Peyer's patch (tissue), 4 donors: ENCODE measurements around the gene LHX1. TPM values are rescaled to one million over a fixed set of nuclear protein-coding genes. Genes with fewer than 3 reads are reported as not detected.

Source experiments
- DNase-seq, 3 donors: peaks; one replicate each; pipeline ENCODE4 v3.0.0-alpha.2; 2017 to 2019
- H3K27ac ChIP-seq, 4 donors: fragments of 200-600 bp; sonication (generic); one replicate each; pipeline ENCODE4 v1.5.1; 2016 to 2019
- H3K27me3 ChIP-seq, 2 donors: fragments of 200-600 bp; sonication (generic); one replicate each; pipeline ENCODE4 v1.5.1; 2019
- H3K36me3 ChIP-seq, 3 donors: fragments of 200-600 bp; sonication (generic); one replicate each; pipeline ENCODE4 v1.5.1; 2016 to 2019
- H3K4me1 ChIP-seq, 4 donors: fragments of 200-600 bp; sonication (generic); one replicate each; pipeline ENCODE4 v1.5.1; 2016 to 2019
- H3K4me3 ChIP-seq, 4 donors: fragments of 200-600 bp; sonication (generic); 1 replicate in 3 of 4; 2 replicates in 1 of 4; pipeline ENCODE4 v1.5.1; 2016 to 2019; ENCODE audit warnings: mild to moderate bottlenecking in 1 of 4
- H3K9me3 ChIP-seq, 4 donors: fragments of 200-600 bp; sonication (generic); one replicate each; pipeline ENCODE4 v1.5.1; 2016 to 2019; ENCODE audit warnings: mild to moderate bottlenecking in 1 of 4
- CTCF ChIP-seq, 6 experiments: fragments of 450-650 bp in 4 of 6; fragments of 200-600 bp in 2 of 6; sonication (generic) in 1 of 6; IDR thresholded peaks; one replicate each; pipeline ENCODE4 v1.5.1; 2017 to 2019; ENCODE audit warnings: antibody characterized with exemption in 6 of 6, mild to moderate bottlenecking in 3 of 6, moderate library complexity in 1 of 6
- POLR2A ChIP-seq, 2 donors: fragments of 450-650 bp; IDR thresholded peaks; one replicate each; pipeline ENCODE4 v1.5.1; 2017; ENCODE audit warnings: antibody characterized with exemption in 2 of 2, mild to moderate bottlenecking in 2 of 2, moderate library complexity in 2 of 2
- total RNA-seq, 4 donors: library from RNA; depleted of rRNA; stranded (reverse); fragments of >200 nt; gene quantifications; one replicate each; pipeline ENCODE4 v1.1.0, GENCODE V29; 2016

Gene LHX1
- total RNA-seq, 4 donors from 2014 or later, result not detected

GRCh38 chr17:36892112-36892838, 45.0 kb upstream of the LHX1 start:
- Histone ChIP-seq H3K36me3 (no peaks in the 10 kb centered on the region), H3K4me3 (no peak overlapping the region), H3K9me3 (no peaks in the 10 kb centered on the region), H3K4me1 (no peaks in the 10 kb centered on the region), H3K27ac (no peak overlapping the region), H3K27me3 (no peaks in the 10 kb centered on the region)
- TF ChIP-seq CTCF (IDR thresholded peaks at IDR 0.05), result no peak
- no peak for TF ChIP-seq POLR2A (IDR thresholded peaks at IDR 0.05)
- no peak for DNase-seq

GRCh38 chr17:36894177-36894576, 43.1 kb upstream of the LHX1 start:
- Histone ChIP-seq H3K4me1 (no peaks in the 10 kb centered on the region), H3K27ac (no peak overlapping the region), H3K9me3 (no peaks in the 10 kb centered on the region), H3K27me3 (no peaks in the 10 kb centered on the region), H3K4me3 (no peak overlapping the region), H3K36me3 (no peaks in the 10 kb centered on the region)
- no peak for TF ChIP-seq CTCF (IDR thresholded peaks at IDR 0.05)
- TF ChIP-seq POLR2A (IDR thresholded peaks at IDR 0.05), result no peak
- DNase-seq, result no peak

GRCh38 chr17:36894925-36895324, 42.4 kb upstream of the LHX1 start:
- no peaks in the 10 kb centered on the region for H3K4me1 ChIP-seq
- no peak overlapping the region for H3K27ac ChIP-seq
- no peaks in the 10 kb centered on the region for H3K36me3 ChIP-seq
- no peak for TF ChIP-seq CTCF (IDR thresholded peaks at IDR 0.05)
- no peak for TF ChIP-seq POLR2A (IDR thresholded peaks at IDR 0.05)
- H3K27me3 ChIP-seq, result no peaks in the 10 kb centered on the region
- no peak overlapping the region for H3K4me3 ChIP-seq
- no peaks in the 10 kb centered on the region for H3K9me3 ChIP-seq
- DNase-seq, result no peak

- TF ChIP-seq CTCF (IDR thresholded peaks at IDR 0.05), result no peak
- Histone ChIP-seq H3K4me3 (no peak overlapping the region), H3K27ac (no peak overlapping the region), H3K27me3 (no peaks in the 10 kb centered on the region), H3K36me3 (no peaks in the 10 kb centered on the region), H3K9me3 (no peaks in the 10 kb centered on the region), H3K4me1 (no peaks in the 10 kb centered on the region)
- DNase-seq, result no peak
These were observed 37.8 kb upstream of the LHX1 start for GRCh38 chr17:36899250-36900159.

GRCh38 chr17:36900160-36900512, 37.1 kb upstream of the LHX1 start:
- no peak for DNase-seq
- no peak overlapping the region for H3K4me3 ChIP-seq
- no peak overlapping the region for H3K27ac ChIP-seq
- no peaks in the 10 kb centered on the region for H3K9me3 ChIP-seq
- no peaks in the 10 kb centered on the region for H3K36me3 ChIP-seq
- TF ChIP-seq CTCF (IDR thresholded peaks at IDR 0.05) (no peak), POLR2A (IDR thresholded peaks at IDR 0.05) (no peak)
- H3K27me3 ChIP-seq, result no peaks in the 10 kb centered on the region
- no peaks in the 10 kb centered on the region for H3K4me1 ChIP-seq
